GM19238 (cell line): ENCODE measurements around the gene ARHGAP24.
"Not testable (repeated sequence)": the region's sequence is repeated elsewhere in the genome, so short reads cannot be mapped to it uniquely, and the experiment has no call there.

ENCODE experiments used
- DNase-seq: peaks from one replicate; pipeline ENCODE4 v3.0.0; 2011; ENCODE audit warnings: low spot score; ENCODE audit not compliant: insufficient read length

ARHGAP24 gene

GRCh38 chr4:85952972-85953650 is 478.2 kb downstream of the ARHGAP24 start:
- DNase-seq, result no peak

- DNase-seq, result no peak
Observed at GRCh38 chr4:85953651-85954018, 478.7 kb downstream of the ARHGAP24 start.

GRCh38 chr4:85955620-85956292 is 480.8 kb downstream of the ARHGAP24 start:
- DNase-seq, result no peak

- no peak for DNase-seq
Observed at GRCh38 chr4:85956293-85956945, 481.5 kb downstream of the ARHGAP24 start.

GRCh38 chr4:85961887-85962286 is 486.9 kb downstream of the ARHGAP24 start:
- DNase-seq, result no peak

GRCh38 chr4:85963231-85963630 is 488.3 kb downstream of the ARHGAP24 start:
- no peak for DNase-seq

GRCh38 chr4:85964298-85964697 is 489.3 kb downstream of the ARHGAP24 start:
- no peak for DNase-seq

GRCh38 chr4:85965017-85965416 is 490.1 kb downstream of the ARHGAP24 start:
- not testable (repeated sequence) for DNase-seq

- no peak for DNase-seq
Observed at GRCh38 chr4:85965529-85965928, 490.6 kb downstream of the ARHGAP24 start.

- no peak for DNase-seq
Observed at GRCh38 chr4:85966373-85966772, 491.4 kb downstream of the ARHGAP24 start.

GRCh38 chr4:85967872-85968271 is 492.9 kb downstream of the ARHGAP24 start:
- DNase-seq, result no peak

GRCh38 chr4:85968945-85969819 is 494.2 kb downstream of the ARHGAP24 start:
- no peak for DNase-seq

GRCh38 chr4:85970535-85970934 is 495.6 kb downstream of the ARHGAP24 start:
- DNase-seq, result no peak

- no peak for DNase-seq
Observed at GRCh38 chr4:85979276-85979675, 504.3 kb downstream of the ARHGAP24 start.

- no peak for DNase-seq
Observed at GRCh38 chr4:85986266-85986665, 511.3 kb downstream of the ARHGAP24 start.

GRCh38 chr4:85993641-85994040 is 518.7 kb downstream of the ARHGAP24 start:
- no peak for DNase-seq

GRCh38 chr4:85994576-85994975 is 519.6 kb downstream of the ARHGAP24 start:
- no peak for DNase-seq

- DNase-seq, result no peak
Observed at GRCh38 chr4:85995361-85995760, 520.4 kb downstream of the ARHGAP24 start.

GRCh38 chr4:86001591-86001990 is 526.6 kb downstream of the ARHGAP24 start:
- DNase-seq, result no peak

- DNase-seq, result no peak
Observed at GRCh38 chr4:86004030-86004429, 529.1 kb downstream of the ARHGAP24 start.

- no peak for DNase-seq
Observed at GRCh38 chr4:86006057-86006456, 531.1 kb downstream of the ARHGAP24 start.

GRCh38 chr4:86007042-86007441 is 532.1 kb downstream of the ARHGAP24 start:
- DNase-seq, result no peak
